IPS-18c (cell line): ENCODE data around the gene AASDHPPT.

Experiments
- H3K4me3 ChIP-seq: 2 replicates; pipeline ENCODE4 v1.7.0; 2013; ENCODE audit warnings: low read depth, mild to moderate bottlenecking, low read length, moderate library complexity; ENCODE audit not compliant: insufficient read depth
- H3K9me3 ChIP-seq: one replicate; pipeline ENCODE4 v1.6.1; 2013; ENCODE audit warnings: mild to moderate bottlenecking, low read length, moderate library complexity; ENCODE audit not compliant: control insufficient read depth, insufficient read depth

Gene AASDHPPT

DNA sequence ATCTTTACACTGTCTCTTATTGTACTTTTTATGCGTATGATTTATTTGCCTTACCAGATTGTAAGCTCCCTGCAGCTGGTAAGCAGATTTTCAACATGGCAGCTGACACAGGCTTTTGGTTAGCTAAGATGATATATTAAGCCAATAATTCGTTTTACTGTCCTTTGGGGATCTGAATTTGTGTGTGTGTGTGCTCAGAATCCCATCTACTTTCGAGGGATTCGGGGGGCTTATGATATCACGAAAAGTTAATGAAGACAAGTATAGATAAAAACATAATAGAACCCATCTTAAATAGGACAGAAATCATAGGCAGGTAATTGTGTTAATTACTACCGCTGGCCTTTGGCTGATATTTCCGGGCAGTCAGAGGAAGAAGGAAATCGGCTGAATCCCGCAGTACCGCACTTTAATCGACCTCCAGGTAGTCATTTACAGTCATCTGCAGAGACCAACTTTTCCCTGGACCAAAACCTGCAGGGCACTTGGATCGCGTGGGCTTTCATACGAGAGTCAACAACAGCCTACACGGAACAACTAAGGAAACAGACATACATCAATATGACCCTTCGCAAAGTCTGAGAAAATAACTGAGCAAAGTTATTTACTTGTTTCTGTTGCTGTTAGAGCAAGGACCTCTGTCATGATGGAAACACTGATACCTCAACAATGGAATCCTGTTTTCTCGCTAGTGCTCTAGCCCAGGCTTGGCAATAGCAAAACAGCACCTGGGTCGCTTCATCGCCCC is 1.1 kb upstream of the AASDHPPT start:
- Histone ChIP-seq H3K9me3 (no peaks in the 10 kb centered on the region), H3K4me3 (peak overlapping the region; percentile 51)

DNA sequence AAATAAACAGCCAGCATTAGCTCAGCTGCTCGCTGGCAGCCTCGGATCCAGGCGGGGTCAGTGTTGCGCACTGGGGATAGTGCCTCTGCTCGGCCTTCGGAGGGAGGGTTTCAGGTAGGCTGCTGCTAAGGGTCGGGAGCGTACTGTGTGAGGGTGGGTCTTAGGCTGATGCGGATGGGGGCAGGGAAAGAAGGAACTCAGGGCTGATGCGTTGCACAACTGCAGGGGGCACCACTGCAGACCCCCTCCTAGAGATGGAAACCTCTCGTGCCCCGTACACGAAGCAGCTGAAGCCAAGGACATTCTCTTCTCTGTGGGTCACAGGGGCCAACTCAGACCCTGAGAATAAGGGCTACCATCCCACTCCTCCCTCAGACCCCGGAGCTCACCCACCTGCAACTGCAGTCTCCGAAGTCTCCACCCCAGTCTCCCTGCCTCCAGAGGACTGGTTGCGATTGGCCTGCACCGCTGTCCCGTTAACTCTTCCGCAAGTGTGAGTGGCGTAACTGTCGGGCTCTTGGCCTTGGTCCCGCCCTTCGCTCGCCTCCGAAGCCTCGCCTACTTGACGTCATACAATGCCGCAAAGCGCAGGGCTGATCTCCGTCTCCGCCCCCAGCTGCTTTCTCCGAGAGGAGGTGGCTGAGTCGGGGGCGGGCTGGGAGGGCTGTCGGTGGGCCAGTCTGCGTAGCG is 398 bp upstream of the AASDHPPT start, which contains the start of gene KBTBD3:
TSS of gene KBTBD3 (minus strand) at position 429 of the 690 bp plus-strand sequence. CDS start 18,250 bp downstream, outside the sequence.
- no peaks in the 10 kb centered on the region for H3K9me3 ChIP-seq
- H3K4me3 ChIP-seq = peak within 1 kb of the TSS; percentile 99

DNA sequence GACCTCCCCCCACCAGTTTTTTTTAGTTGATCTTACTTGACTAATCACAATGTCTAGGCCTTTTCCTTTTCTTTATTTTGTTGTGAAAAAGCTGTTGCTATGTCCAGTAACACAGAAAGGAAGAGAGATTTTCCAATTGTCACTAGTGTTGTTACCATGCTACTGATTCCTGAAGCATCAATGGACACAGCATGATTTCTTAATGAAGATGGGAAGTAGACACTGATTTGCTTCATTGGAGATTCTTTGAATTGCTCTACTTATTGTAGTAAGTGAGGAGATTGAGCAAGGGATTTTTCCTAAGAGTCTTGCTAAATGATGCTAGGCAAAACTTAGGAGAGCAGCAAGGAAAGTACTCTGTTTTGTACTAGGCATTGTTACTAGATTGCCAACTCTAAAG is 4.6 kb downstream of the AASDHPPT start:
- Histone ChIP-seq H3K4me3 (no peak overlapping the region), H3K9me3 (no peaks in the 10 kb centered on the region)

DNA sequence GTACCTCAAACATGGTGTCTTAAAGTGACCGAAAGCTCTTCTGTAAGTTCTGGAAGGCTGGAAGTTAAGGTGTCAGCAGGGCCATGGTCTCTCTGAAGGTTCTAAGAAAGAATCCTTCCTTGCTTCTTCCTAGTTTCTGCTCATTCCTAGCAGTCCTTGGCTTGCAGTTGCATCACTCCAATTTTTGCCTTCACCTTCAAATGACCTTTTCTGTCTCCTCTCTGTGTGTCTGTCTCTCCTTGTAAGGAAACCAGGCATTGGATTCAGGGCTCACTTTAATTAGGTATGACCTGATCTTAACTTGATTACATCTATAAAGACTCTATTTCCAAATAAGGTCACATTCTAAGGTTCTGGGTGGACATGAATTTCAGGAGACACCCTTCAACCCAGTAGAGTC is 8.7 kb downstream of the AASDHPPT start:
- H3K4me3 ChIP-seq = no peak overlapping the region

DNA sequence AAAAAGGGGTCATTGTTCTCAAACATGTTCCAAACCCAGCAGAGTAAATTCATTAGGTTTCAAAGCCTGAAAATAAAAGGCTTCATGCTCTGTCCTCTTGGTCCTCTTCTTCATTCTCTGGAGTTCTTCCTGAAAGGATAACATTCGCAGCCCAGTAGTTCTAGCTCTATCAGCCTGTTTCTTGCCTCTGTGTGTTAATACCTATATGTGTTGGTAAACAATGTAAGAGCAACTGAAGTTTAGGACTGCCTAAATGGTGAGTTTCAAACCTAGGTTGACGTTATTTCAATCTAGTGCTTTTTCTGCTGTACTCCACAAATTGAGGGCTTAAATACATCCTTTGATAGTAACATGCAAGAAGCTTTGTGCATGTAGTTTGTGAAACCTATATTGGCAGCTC is 9.4 kb downstream of the AASDHPPT start:
- no peaks in the 10 kb centered on the region for H3K9me3 ChIP-seq
- no peak overlapping the region for H3K4me3 ChIP-seq

More for the DNA sequence above, 8.7 kb downstream of the AASDHPPT start:
- no peaks in the 10 kb centered on the region for H3K9me3 ChIP-seq

DNA sequence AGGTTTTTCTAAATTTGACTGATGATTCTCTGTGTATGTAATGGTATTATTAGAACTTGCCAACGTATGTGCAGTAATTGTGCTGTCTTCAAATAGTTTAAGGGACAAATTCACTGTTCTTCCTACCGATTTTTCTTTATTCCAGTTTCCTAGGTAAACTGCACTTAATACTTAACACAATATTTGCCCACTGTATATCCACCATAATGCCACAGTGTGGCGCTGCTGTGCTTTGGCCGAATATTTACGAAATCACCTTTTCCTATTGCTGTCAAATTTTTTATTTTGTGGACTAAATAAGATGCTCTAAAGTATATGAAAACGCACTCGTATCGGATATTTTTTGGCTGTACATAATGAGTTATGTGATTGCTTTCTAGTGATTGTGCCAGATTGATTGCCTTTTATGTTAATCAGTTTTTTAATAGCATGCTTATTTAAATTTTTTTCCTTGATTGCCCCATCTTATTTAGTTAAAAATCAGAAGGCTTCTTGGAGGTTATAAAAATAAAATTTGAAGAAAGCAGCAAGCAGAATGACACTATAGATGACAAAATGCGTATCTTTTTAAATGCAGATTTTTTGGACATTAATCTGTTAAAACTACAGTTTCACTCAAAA is 10.5 kb downstream of the AASDHPPT start:
- H3K4me3 ChIP-seq = no peak overlapping the region
- no peaks in the 10 kb centered on the region for H3K9me3 ChIP-seq

DNA sequence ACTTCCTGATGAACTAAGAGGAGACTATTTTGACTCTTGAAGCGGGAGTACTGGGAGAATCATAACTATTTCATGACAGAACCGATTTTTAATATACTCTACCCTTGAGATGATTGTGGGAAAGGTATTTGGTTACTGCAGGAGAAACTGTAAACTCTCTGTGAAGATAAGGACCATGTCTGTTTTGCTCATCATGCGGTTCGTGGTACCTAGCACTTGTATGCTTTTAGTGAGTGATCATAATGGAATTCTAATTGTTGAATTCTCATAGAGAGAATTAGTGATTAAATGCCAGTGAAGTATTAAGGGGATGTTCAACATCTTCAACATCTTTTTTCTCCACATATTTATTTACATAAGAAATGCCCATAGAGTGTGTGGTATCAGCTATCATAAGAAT is 11.4 kb downstream of the AASDHPPT start:
- no peak overlapping the region for H3K4me3 ChIP-seq
- H3K9me3 ChIP-seq = no peaks in the 10 kb centered on the region

DNA sequence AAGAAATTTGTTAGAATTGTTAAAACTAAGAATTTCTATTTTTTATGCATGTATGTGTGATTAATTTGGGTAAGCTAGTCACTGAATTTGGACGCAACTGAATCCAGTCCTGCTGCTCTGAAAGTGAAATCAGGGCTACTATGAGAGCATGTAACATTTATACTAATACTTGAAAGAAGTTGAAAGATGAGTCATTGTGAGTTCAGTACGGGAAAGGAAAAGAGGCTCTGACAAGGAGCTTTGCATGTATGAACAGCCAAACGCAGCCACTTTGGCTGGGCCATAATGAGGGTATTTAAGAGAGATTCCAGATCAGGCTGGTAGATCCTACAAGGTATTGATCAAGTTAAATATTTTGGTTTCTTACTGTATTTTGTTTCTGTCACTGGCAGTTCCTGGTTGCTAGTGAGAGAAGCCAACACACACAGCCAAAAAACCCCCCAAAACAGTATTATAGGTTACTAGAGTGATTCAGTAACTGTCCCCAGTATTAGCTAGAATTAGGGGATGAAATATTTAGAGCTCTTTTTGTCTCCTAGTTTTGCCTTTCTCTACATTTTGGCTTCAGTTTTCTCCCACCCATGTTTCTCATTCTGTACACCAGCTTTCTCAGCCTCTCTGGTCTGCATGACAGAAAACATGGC is 14.1 kb downstream of the AASDHPPT start:
- H3K4me3 ChIP-seq = no peak overlapping the region
- H3K9me3 ChIP-seq = no peaks in the 10 kb centered on the region

DNA sequence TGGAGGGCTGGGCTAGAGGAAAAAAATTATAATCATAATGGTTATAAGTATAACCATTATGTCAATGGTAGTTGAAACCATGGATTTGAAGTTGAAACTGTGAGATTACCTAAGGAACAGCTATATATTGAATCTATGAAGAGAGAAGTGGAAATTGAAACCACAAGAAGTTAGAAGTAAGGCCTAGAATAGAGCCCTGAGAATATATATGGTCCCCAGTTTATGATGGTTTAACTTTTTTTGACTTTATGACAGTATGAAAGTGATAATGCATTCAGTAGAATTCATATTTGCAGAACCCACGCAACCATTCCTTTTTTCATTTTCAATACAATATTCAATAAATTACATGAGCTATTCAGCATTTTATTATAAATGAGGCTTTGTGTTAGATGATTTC is 15.0 kb downstream of the AASDHPPT start:
- H3K9me3 ChIP-seq = no peaks in the 10 kb centered on the region
- H3K4me3 ChIP-seq = no peak overlapping the region

DNA sequence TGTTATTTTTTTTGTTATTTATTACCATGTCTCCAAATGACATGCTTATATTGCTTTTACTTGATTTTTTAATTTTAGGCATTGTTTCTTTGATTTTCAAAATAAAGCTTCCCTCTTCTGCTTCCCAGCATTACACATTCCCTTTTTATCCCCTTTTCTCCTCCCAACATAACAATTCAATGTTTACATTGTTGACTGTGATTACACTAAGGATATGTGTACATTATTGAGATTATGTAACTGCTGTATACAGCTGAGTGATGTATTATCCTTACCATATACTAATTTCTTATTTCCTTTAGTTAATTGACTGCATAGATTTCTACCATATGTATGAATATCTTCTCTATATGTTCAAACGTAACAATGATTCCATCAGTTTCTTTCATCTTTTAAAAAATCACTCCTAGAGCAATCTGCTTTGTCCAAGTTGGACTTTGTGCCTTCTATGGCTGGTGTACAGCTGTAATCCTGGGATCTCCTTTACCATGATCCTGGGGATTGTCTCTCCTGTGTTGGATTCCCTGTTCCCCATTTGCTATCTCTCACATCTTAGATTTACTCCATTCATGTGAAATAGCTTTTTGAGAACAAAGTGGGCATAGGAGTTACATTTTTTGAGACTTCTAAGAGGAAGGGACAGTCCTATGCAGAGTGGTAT is 21.6 kb downstream of the AASDHPPT start:
- Histone ChIP-seq H3K4me3 (no peak overlapping the region), H3K9me3 (no peaks in the 10 kb centered on the region)

DNA sequence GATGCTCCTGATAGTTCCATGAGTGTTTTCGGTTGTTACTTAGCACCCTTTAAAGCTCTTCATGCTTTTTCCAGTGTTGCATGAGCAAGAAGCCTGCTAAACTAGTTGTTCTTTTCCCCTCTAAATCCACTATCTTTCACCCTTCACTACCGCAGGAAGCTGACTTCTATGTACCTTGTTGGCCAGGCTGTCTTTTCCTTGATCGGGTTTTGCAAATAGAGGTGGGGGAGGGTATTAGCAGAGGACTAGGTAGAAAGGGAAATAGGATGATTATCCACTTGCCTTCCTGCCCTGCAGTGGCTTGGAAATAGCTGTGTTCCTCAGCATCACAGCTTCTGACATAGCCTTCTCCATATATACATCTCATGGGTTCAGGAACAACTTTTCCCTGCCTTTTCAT is 23.9 kb downstream of the AASDHPPT start:
- H3K9me3 ChIP-seq = no peaks in the 10 kb centered on the region

DNA sequence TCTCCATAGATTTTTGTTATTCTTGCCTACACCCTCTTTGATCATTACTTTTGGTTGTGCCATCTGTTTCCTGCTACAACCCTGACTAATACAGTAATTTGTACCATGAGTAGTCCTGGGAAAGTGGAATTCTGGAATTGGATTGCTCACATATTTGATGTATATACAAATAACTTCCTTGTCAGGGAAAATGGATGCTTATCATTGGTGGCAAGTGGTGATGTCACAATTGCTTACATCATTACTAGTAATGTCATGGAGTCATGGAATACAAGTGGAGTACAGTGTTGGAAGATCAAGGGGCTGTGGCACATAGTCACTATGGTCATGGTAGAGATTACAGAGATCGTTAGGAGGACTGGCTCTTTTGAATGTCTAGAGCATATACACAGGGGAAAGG is 24.4 kb downstream of the AASDHPPT start:
- H3K4me3 ChIP-seq = no peak overlapping the region
- H3K9me3 ChIP-seq = no peaks in the 10 kb centered on the region

More for the DNA sequence above, 23.9 kb downstream of the AASDHPPT start:
- H3K4me3 ChIP-seq = no peak overlapping the region

DNA sequence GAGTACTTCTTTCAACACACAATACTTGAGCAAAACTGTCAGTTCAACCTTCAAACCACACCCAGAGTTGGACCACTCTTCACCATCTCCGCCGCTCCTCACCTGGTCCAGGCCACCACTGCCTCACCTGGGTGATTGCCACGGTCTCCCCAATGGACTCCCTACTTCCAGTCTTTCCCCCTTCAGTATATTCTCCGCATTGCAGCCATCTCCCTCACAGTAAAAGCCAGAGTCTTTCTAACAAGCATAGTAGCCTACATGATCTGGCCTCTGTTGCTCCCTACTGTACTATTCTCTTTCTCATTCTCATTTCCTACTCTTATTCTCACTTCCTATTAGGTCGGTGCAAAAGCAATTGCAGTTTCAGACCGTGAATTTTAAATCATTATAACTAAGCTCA is 28.5 kb downstream of the AASDHPPT start:
- H3K9me3 ChIP-seq = no peaks in the 10 kb centered on the region
- H3K4me3 ChIP-seq = no peak overlapping the region

DNA sequence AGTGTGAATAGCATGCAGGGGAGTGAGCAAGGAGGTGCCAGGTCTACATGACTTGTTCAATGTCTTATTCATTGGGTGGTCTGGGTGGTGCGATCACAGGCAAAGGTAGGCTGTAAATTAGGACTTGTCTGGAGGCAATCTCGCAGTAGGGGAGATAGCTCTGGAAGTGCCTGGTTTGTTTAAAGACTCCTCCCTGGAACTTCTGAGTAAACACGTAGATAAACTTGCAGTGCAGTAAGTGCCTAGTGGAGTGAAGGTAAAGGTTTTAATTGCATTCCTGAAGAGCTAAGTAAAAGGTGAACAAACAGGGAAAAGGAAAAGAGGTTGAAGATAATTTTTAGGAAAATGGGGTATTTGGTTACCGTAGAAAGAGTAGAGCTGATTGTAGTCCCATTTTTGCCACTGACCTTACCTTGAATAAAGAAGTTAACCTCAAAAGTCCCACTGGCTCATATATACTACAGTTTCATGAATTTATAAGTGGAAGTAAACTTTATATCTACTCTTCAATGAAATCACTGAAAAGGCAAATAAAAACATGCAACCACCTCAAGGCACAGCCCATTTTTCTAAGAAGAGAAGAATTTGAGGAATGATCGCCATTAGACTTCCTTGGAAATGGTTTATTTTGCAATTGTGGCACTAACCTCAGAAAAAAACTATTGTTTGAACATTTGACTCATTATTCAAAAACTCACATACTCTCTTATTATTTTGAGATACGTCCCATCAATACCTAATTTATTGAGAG is 44.3 kb downstream of the AASDHPPT start:
- no peak overlapping the region for H3K4me3 ChIP-seq

DNA sequence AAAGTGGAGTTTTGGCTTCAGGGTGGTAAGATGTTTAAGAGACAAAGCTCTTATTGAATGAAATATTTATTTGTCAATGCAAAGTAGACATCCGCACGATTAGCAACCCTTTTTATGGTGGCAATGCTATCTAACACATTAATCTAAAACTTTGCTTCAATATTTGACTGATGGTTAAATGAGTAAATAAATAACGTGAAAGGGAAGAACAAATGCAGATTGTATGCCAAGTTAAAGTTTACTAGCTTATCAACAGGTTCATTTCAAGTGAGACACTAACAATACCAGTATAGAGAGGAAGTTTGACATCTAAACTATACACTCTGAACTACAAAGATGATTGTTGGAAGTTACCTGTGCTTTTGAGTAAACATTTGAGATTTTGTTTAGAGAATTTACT is 50.1 kb downstream of the AASDHPPT start:
- no peak overlapping the region for H3K4me3 ChIP-seq
- H3K9me3 ChIP-seq = no peaks in the 10 kb centered on the region

More for the DNA sequence above, 44.3 kb downstream of the AASDHPPT start:
- H3K9me3 ChIP-seq = no peaks in the 10 kb centered on the region

DNA sequence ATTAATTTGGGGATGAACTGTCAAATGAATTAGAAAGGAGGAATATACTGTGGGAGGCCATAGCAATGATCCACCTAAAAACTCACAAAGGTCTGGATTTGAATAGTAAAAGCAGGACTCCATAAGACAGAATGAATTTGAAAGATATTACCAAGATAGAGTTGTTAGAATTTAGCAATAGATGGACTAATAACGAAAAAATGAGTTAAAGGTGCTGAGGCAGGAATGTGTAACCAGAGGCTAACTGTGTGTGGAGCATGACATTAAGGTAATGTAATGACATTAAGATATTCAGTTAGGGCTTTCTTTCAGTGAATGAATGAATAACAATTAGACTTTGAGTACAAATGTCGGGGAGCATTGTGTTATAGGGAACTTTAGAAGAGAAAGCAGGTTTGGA is 51.3 kb downstream of the AASDHPPT start:
- H3K4me3 ChIP-seq = no peak overlapping the region

DNA sequence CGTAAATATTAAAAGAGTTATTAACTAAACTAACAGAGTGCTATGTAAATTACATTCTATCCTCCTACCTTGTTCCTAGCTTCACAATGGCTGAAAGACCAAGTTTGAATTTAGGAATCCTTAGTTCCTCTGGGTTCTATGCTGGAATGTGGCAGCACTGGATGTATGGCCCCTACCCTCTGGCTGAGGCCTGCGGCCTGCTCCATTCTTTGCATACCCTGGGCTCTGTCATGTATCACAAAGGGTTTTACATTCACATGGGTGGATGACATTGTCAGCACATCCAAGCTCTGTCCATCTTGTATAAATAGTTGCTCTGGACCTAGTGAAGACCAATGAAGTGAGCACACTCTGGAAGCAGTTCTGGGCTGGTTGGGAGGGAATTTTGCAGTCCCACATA is 54.5 kb downstream of the AASDHPPT start:
- no peak overlapping the region for H3K4me3 ChIP-seq
- H3K9me3 ChIP-seq = no peaks in the 10 kb centered on the region

More for the DNA sequence above, 51.3 kb downstream of the AASDHPPT start:
- no peaks in the 10 kb centered on the region for H3K9me3 ChIP-seq
